B cell (primary cell): ENCODE data around the gene CCBE1. TPM values are rescaled to one million over a fixed set of nuclear protein-coding genes. Genes with fewer than 3 reads are reported as not detected.

Source experiments
- ATAC-seq: fragments of 200-7000 bp; cut with Tn5 transposase; one replicate; pipeline ENCODE4 v1.10.0; 2021; ENCODE audit warnings: low read depth, mild to moderate bottlenecking, moderate number of reproducible peaks, moderate library complexity
- CTCF ChIA-PET: fragments of 350-600 bp; sonication (Branson Sonifier 250); formaldehyde crosslinking; loops from one replicate; lab custom pipeline; 2021; ENCODE audit warnings: antibody characterized with exemption, inconsistent platforms; lab: Charles Lee
- POLR2A ChIA-PET: fragments of 350-600 bp; sonication (Branson Sonifier 250); formaldehyde crosslinking; loops from one replicate; lab custom pipeline; 2021; ENCODE audit warnings: antibody characterized with exemption; lab: Charles Lee
- DNase-seq: peaks from one replicate; pipeline ENCODE4 v3.0.0; 2013
- H2AFZ ChIP-seq: 2 replicates; pipeline ENCODE4 v1.6.1; 2012; ENCODE audit warnings: mild to moderate bottlenecking, low read depth, low read length; ENCODE audit not compliant: insufficient read depth, poor library complexity, severe bottlenecking
- H3K27ac ChIP-seq, 2 donors: 1 replicate in 1 of 2; 2 replicates in 1 of 2; pipeline ENCODE4 v1.5.1; 2012 to 2013; ENCODE audit warnings: low read length in 2 of 2, mild to moderate bottlenecking in 2 of 2, moderate library complexity in 1 of 2
- H3K27me3 ChIP-seq, 4 experiments: fragments of 200-600 bp in 1 of 4; sonication (generic) in 1 of 4; replicated peaks in 1 of 4; 1 replicate in 2 of 4; 2 replicates in 2 of 4; pipeline versions ENCODE4 v1.6.1 to v1.7.0; 2013 to 2016; ENCODE audit warnings: low read length in 3 of 4, mild to moderate bottlenecking in 2 of 4, mixed read lengths in 1 of 4, moderate library complexity in 1 of 4; ENCODE audit not compliant: insufficient read depth in 4 of 4, control insufficient read depth in 3 of 4; ENCODE audit errors: control extremely low read depth in 1 of 4
- H3K36me3 ChIP-seq, 2 experiments: replicated peaks in 1 of 2; 1 replicate in 1 of 2; 2 replicates in 1 of 2; pipeline versions ENCODE4 v1.6.1 to v1.7.1; 2013; ENCODE audit warnings: low read length in 1 of 2; ENCODE audit not compliant: insufficient read depth in 2 of 2, control insufficient read depth in 1 of 2; ENCODE audit errors: control extremely low read depth in 1 of 2, extremely low read depth in 1 of 2
- H3K4me1 ChIP-seq, 2 donors: fragments of 200-600 bp in 1 of 2; sonication (generic) in 1 of 2; 1 replicate in 1 of 2; 2 replicates in 1 of 2; pipeline versions ENCODE4 v1.5.1 to v1.6.1; 2013 to 2017; ENCODE audit warnings: low read length in 2 of 2; ENCODE audit not compliant: control insufficient read depth in 2 of 2, insufficient read depth in 2 of 2
- H3K4me2 ChIP-seq: replicated peaks from 2 replicates; pipeline ENCODE3; 2012; ENCODE audit warnings: mild to moderate bottlenecking, low read depth, low read length; ENCODE audit not compliant: poor library complexity, severe bottlenecking
- H3K4me3 ChIP-seq, 5 experiments: fragments of 200-600 bp in 1 of 5; sonication (generic) in 1 of 5; 1 replicate in 3 of 5; 2 replicates in 2 of 5; pipeline versions ENCODE4 v1.5.1 to v1.7.0; 2011 to 2016; ENCODE audit warnings: low read length in 4 of 5, mild to moderate bottlenecking in 4 of 5, low read depth in 2 of 5, control low read depth in 1 of 5, moderate library complexity in 1 of 5; ENCODE audit not compliant: insufficient read depth in 1 of 5; ENCODE audit errors: control extremely low read depth in 1 of 5, extremely low read depth in 1 of 5
- H3K79me2 ChIP-seq: fragments of 200-600 bp; sonication (generic); one replicate; pipeline ENCODE4 v1.6.0; 2016; ENCODE audit warnings: low read length; ENCODE audit not compliant: control insufficient read depth, insufficient read depth
- H3K9ac ChIP-seq: fragments of 200-600 bp; sonication (generic); 2 replicates; pipeline ENCODE4 v1.6.1; 2017; ENCODE audit warnings: mild to moderate bottlenecking, low read length, moderate library complexity
- H3K9me3 ChIP-seq, 3 donors: one replicate each; pipeline versions ENCODE4 v1.6.1 to v1.7.1; 2013; ENCODE audit warnings: low read length in 2 of 3; ENCODE audit not compliant: control insufficient read depth in 2 of 3, insufficient read depth in 1 of 3; ENCODE audit errors: control extremely low read depth in 1 of 3
- H4K20me1 ChIP-seq: 2 replicates; pipeline ENCODE4 v1.6.0; 2012; ENCODE audit warnings: mild to moderate bottlenecking, low read length; ENCODE audit not compliant: insufficient read depth, control insufficient read depth, poor library complexity, severe bottlenecking
- H3K27ac Mint-ChIP-seq: one replicate; pipeline ENCODE4 v1.8.0; 2021; ENCODE audit warnings: mixed read lengths
- H3K27me3 Mint-ChIP-seq: one replicate; pipeline ENCODE4 v1.8.0; 2021; ENCODE audit warnings: mixed read lengths
- H3K4me1 Mint-ChIP-seq: one replicate; pipeline ENCODE4 v1.8.0; 2021; ENCODE audit warnings: mixed read lengths
- H3K4me3 Mint-ChIP-seq: one replicate; pipeline ENCODE4 v1.8.0; 2021; ENCODE audit warnings: mixed read lengths
- H3K9me3 Mint-ChIP-seq: one replicate; pipeline ENCODE4 v1.8.0; 2022; ENCODE audit warnings: mixed read lengths; ENCODE audit not compliant: insufficient read depth
- EZH2 ChIP-seq: IDR thresholded peaks from 2 replicates; pipeline ENCODE4 v1.6.1; 2012; ENCODE audit warnings: borderline replicate concordance, low read depth, mild to moderate bottlenecking, moderate library complexity, low read length; ENCODE audit not compliant: insufficient read depth, poor library complexity, severe bottlenecking
- WGBS: methylation state at CpG from one replicate; pipeline ENCODE4 v1.1.5; 2013; ENCODE audit warnings: missing lambda C conversion rate; ENCODE audit not compliant: insufficient coverage; 5-methylcytosine and 5-hydroxymethylcytosine counted together
- intact Hi-C: fragments of 100-400 bp; cut with micrococcal nuclease; formaldehyde crosslinking; loops from one replicate; pipeline ENCODE4 v1.10.0; 2022
- polyA plus RNA-seq: library from polyadenylated mRNA; depleted of rRNA; stranded (reverse); fragments of >200 nt; gene quantifications from 2 replicates; pipeline ENCODE4 v1.2.3, GENCODE V29; 2012
- total RNA-seq, 2 donors: library from RNA; stranded (reverse); fragments of 120-200 nt in 1 of 2; gene quantifications; 1 replicate in 1 of 2; 2 replicates in 1 of 2; pipeline versions ENCODE4 v1.2.3 to v1.2.4, GENCODE V29; 2013 to 2022
- TF ChIP-seq, protein P1 (sequence below): fragments of 200-600 bp; IDR thresholded peaks from one replicate; pipeline ENCODE4 v1.8.0; 2022; ENCODE audit warnings: antibody characterized with exemption, mild to moderate bottlenecking

CCBE1 gene
- total and polyA plus RNA-seq, 2 donors (not counting 1 experiment from before 2014, with no cell fraction given), result not detected

DNA sequence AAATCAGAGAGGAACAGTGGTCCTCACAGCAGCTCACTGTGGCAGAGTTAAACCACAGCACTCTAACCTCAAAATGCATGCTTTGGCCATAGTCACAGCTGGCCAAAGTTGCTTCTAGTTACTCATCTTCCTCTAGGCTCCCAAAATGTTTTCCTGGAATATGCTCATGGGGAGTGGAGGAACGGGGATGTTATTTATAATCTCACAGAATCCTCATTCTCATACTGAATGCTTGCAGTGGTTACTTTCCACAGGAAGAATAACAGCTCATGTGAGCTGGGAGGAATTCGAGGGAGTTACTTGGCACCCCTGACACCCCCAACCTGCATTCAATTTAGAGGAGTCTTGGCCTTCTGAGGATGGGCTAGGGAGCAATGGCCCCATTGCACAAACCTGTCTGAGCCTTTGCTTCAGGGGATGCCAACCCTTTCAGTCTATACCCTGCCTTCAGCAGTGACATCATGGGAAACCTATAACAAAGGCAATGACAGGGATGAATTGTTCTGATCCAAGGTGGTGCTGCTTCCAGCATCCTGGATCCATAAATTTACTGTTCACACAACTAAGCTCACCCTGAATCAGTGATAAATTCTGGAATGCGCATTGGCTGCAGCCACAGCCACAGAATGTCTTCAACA lies 22.4 kb upstream of the CCBE1 start:
- Histone ChIP-seq H2AFZ (no peak overlapping the region), H3K4me3 (no peak overlapping the region), H3K4me1 (no peaks in the 10 kb centered on the region), H3K27ac (no peak overlapping the region), H3K27me3 (peaks cover 0 to 3% (median 0%) of the 10 kb centered on the region in 4 experiments), H3K9ac (no peak overlapping the region), H3K79me2 (no peaks in the 10 kb centered on the region), H4K20me1 (no peaks in the 10 kb centered on the region), H3K36me3 (no peaks in the 10 kb centered on the region), H3K4me2 (no peak overlapping the region), H3K9me3 (no peaks in the 10 kb centered on the region)
- Mint-ChIP-seq H3K4me1 (no peaks in the 10 kb centered on the region), H3K9me3 (no peaks in the 10 kb centered on the region), H3K4me3 (no peak overlapping the region), H3K27me3 (peaks cover 23% of the 10 kb centered on the region), H3K27ac (no peak overlapping the region)
- no CpG with 5 or more reads among the region's 3 CpGs for WGBS
- no peak for ATAC-seq
- ChIA-PET POLR2A (no interaction called here), CTCF (no interaction called here)
- no peak for TF ChIP-seq EZH2
- TF ChIP-seq, protein P1, sequence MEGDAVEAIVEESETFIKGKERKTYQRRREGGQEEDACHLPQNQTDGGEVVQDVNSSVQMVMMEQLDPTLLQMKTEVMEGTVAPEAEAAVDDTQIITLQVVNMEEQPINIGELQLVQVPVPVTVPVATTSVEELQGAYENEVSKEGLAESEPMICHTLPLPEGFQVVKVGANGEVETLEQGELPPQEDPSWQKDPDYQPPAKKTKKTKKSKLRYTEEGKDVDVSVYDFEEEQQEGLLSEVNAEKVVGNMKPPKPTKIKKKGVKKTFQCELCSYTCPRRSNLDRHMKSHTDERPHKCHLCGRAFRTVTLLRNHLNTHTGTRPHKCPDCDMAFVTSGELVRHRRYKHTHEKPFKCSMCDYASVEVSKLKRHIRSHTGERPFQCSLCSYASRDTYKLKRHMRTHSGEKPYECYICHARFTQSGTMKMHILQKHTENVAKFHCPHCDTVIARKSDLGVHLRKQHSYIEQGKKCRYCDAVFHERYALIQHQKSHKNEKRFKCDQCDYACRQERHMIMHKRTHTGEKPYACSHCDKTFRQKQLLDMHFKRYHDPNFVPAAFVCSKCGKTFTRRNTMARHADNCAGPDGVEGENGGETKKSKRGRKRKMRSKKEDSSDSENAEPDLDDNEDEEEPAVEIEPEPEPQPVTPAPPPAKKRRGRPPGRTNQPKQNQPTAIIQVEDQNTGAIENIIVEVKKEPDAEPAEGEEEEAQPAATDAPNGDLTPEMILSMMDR, result no peak
- intact Hi-C loops, result no loop called here
- DNase-seq, result no peak

DNA sequence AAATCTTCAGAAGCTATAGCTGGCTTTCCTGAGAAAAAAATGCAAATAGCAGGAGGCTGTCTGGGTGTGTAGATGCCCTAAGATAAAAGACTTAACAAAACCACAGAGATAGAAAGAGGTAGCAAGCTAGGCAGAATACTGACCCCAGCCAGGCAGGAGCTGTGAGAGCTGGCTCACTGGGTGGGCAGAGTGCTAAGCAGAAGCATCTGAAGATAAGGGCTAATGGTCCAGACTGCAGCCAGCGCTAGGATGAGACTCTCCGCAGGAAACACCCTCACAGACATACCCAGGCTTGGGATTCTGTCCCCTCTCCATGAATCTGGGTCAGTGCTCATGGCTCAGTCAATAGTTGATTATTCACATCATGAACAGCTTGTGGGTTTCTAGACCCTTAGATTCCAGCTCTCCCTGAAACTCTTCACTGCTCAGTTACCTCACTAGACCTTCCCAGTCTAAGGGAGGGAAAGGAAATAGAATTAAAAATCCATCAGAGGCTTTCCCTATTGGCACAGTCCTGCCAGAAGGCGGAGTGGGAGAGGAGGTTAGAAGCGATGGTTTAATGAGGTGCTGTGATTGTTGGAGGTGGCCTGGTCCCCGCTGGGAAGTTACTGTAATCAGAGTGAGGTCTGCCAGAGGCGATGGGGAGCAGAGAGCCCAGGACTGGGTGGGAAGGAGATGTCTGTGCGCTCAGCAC lies 21.4 kb upstream of the CCBE1 start:
- DNase-seq (no peak), ATAC-seq (no peak)
- Histone ChIP-seq H3K79me2 (no peaks in the 10 kb centered on the region), H3K4me2 (no peak overlapping the region), H3K27me3 (peaks cover 0 to 3% (median 0%) of the 10 kb centered on the region in 4 experiments), H3K4me3 (no peak overlapping the region), H2AFZ (no peak overlapping the region), H3K9ac (no peak overlapping the region), H3K36me3 (no peaks in the 10 kb centered on the region), H3K9me3 (no peaks in the 10 kb centered on the region), H3K27ac (no peak overlapping the region), H3K4me1 (no peaks in the 10 kb centered on the region), H4K20me1 (no peaks in the 10 kb centered on the region)
- TF ChIP-seq, protein P1, result no peak
- no peak for TF ChIP-seq EZH2
- Mint-ChIP-seq H3K9me3 (no peaks in the 10 kb centered on the region), H3K27me3 (peaks cover 20% of the 10 kb centered on the region), H3K27ac (no peak overlapping the region), H3K4me1 (no peaks in the 10 kb centered on the region), H3K4me3 (no peak overlapping the region)
- 62% methylated on average over 7 of the region's 7 CpGs for WGBS
- ChIA-PET CTCF (no interaction called here), POLR2A (no interaction called here)
- intact Hi-C loops, result no loop called here
